Activated gamma-delta T cell (primary cell): ENCODE data around the gene GAS7.
"Not testable (repeated sequence)": the region's sequence is repeated elsewhere in the genome, so short reads cannot be mapped to it uniquely, and the experiment has no call there.

ENCODE experiments used
- DNase-seq: peaks from one replicate; lab custom pipeline; 2025; lab: John Stamatoyannopoulos, UW

Gene GAS7

DNA sequence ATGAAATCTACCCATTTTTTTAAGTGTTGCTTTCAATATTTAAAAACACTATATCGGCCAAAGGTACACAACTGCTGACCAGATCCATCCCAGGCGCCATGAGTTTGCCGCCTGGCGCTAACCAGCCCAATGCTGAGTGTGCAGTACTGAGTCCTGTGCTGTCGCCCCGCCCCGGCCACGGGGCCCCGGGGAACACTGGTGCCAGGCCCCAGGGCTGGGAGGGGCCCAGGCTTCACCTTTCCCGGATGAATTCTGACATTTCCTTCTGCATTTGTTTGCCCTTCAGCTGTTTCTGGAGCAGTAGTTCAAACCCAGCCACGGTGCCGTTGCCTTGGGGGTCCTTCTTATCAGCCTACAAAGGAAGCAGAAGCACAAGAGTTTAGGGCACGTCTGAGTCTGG is 255.5 kb downstream of the GAS7 start:
- no peak for DNase-seq

DNA sequence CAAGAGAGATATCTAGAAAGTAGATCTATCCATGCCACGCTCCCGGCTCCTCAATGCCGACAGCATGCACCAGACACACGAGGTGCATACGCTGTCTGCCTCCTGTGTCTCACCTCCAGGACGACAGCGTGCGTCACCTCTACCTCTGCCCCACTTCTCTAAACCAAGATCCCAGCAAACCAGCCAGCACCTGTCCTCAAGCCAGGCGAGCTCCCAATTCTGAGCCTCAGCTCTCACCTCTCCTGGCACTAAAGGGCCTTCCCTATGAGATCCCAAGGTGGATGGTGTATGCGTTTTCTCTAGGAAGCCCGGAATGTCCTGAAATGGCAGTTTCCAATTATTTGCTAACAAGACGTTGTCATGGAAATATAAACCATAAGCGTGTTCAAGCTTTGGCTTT is 257.1 kb downstream of the GAS7 start:
- no peak for DNase-seq

DNA sequence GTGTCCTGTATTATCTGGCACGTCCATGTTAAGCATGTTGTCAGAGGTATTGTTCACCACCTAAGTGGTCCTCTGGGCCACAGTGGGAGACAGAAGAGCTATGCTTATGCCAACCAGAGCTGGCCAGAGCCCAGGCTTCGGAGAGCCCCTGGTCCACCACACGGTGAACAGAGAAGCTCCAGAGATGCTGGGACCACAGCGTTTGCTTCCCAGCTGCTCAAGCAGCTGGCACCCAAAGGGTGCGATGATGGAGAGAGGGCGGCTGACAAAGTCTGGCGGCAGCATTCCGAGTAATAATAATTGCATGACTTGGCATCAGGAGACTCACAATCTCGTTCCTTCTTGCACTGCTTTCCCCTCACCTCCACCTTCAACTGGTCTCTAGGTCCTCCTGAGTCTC is 257.6 kb downstream of the GAS7 start:
- no peak for DNase-seq

DNA sequence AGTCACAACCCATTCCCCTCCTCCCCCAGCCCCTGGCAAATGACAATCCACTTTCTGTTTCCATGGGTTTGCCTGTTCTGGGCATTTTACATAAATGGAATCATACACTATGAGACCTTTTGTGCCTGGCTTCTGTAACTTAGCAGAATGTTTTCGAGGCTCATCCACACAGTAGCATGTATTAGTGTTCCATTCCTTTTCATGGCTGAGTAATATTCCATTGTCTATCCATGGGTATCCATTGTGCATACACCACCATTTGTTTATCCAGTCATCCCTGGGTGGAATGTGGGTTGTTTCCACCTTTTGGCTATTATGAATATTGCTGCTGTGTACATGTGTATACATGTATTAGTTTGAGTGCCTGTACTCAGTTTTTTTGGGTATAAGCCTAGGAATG is 259.6 kb downstream of the GAS7 start:
- no peak for DNase-seq

DNA sequence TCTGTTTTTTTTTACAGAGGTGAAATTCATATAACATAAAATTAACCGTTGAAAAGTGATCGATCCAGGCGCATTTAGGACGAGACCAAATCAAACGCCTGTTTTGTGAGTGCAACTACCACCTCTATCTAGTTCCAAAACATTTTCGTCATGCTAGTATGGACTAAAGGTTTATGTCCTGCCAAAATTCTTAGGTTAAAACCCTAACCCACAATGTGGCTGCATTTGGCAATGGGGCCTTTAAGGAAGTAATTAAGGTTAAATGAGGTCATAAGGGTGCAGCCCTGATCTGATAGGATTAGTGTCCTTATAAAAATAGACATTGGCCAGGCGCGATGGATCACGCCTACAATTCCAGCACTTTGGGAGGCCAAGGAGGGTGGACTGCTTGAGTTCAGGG is 260.5 kb downstream of the GAS7 start:
- no peak for DNase-seq

DNA sequence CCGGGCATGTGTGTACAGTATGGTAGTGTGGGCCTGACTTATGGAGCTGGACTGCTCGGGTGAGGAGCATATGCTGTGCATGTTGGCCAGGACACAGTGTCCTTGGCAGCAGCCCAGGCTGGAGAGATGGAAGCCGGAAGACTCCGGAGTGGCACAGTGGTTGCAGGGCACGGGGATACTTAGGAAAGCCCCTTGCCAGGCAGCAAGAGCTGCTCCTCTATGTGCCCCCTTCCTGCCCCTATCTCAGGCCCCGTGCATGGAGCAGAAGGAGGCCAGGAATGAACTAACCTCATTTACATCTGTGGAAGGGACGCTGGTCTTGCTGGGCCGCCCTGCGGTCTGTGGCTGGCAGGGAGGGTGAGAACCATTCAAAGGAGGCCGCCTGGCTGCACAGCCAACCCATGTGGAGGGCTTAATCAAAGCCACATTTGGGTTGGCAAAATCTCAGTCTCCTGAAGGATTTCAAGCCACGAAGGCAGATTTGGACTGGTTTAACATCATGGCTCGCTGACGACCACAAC is 261.1 kb downstream of the GAS7 start:
- DNase-seq, result no peak

DNA sequence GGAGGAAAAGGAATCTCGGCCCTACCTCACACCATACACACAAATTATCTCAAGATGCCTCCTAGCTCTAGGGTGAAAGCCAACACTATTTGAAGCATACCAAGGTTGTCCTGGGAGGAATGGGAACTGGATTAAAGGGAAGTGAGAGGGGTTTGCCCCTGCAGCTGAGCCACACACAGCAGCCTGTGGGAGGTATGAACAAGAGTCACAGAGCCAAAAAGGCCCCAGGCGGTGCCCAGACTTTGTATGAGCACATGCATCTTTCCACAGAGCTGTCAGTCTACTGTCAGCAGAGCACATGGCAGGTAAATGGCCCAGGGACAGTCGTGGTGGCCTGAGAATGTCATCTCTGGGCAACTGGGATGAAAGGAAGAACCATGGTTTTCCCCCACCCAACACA is 262.3 kb downstream of the GAS7 start:
- no peak for DNase-seq

DNA sequence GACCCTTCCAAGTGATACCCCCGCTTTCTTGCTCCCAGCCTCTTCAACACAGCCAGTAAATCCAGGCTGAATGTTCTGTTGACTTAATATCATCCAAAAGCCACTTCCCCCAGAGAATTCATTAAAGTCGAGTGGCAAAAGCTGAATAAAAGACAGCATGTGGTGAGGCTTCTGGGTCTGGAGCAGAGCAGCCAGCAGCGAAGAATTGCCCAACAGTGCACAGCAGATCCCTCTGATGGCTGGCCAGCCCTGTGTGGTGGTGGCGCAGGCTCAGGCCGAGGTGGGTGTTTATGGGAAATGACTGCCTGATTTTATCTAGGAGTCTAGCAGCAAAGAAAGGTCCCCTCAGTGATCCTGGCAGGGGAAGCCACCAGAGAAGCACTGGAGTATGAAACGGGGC is 263.0 kb downstream of the GAS7 start:
- no peak for DNase-seq

DNA sequence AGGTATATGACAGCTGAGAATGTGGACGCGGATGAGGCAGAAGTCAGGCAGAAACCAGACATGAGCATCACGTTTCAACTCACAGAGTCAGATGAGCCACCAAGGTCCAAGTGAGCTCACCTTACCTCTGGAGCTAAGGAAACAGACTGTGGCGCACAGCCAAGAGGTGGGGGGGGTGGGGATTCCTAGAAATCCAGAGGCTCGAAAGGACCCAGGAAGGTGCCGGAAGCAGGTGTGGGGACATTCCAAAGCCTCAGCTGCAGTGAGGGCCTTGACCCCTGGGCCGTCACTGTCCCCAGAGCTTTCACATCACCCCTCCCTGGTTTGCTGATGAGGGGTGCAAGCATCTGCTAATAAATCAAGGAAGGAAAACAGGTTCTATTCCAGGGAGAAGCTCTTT is 264.1 kb downstream of the GAS7 start:
- no peak for DNase-seq

DNA sequence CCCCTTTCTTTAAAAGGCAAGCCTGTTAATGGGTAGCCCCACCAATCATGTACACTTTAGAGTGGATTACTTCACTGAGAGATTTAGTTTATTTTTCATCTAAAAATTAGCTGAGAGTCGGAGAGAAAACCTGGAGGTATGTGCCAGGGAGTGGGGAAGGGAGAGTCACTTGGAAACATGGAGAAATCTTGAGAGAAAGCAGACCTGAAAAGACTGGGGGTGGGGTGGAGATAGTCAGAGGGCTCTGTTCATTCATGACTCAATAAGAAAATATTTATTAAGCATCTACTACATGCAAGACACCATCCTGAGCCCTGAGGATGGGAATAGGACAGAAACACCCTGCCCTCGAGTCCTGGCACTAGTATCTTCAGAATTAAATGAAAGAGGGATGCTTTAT is 265.9 kb downstream of the GAS7 start:
- no peak for DNase-seq

DNA sequence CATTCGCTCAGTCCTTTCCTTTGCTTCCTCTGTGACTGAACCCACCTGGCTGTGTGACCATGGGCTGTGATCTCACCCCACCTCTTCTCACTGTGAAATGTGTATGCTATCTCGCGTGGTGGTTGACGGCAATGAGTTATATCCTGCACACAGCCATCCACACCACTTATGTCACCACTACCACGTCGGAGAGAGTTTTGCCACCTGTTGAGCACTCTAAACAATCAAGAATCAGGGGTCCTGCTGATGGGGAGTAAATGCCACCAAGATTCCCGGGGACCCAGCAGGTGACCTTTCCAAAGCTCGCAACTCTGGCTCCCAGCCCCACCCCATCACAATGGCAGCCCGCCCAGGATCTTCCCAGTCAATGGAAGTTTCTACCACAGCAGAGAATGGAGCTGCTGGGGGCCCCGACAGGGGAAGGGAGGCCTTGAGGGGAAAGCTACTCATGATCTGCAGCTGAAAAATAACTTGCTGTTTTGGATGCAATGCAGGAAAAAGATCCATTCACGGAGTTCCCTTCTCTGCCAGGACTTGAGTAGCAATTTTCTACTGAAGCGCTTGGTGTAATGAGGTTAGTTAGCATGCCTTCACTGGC is 267.2 kb downstream of the GAS7 start:
- no peak for DNase-seq

DNA sequence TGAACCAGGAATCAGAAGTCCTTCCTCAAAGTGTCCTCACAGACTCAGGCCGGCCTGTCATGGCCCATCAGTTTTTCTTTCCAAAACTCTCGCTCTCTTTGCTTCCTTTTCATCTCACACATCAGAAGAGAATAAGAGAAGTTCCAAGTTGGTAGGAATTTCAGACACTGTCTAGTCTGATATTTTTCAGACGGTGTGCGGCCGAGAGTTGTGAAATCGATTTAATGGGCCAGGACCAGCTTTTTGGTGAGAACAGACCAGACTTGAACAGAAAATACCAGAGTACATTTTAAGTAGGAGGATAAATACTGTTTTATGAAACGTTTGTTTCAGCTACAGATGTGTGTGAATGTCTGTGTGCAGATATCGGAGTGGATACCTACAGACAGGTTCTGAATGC is 268.5 kb downstream of the GAS7 start:
- no peak for DNase-seq

DNA sequence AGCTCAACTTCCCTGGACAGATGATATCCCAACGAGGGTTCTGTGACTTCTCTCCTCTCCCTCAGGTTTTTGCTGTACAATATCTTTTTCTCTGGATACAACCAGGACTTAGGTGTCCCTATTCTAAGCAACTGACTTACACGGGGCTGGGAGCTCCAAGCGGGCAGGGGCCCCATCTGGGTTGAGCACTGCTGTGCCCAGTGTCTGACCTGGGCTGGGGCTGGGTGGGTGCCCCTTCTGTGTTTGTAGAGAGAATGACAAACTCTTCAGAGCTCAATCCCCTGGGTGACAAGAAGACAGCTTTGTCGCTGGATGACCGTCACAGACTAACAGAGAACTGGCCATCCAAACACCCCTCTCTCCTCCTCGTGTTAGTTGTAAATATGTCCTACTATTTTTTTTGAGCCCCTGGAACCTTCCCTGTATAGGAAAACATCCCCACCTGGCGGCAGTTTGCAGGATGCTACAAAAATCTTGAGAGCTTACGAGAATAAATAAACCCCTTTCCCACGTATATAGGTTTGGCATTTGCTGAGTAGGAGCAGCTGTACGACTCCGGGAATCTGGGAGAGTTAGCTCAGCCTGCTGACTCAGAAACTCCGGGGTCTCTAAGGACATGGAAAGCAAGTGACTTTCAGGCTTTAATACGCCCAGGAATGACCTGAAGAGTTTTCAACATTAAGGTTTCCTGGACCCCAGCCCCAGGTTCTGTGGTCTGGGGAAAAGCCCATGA is 269.6 kb downstream of the GAS7 start:
- no peak for DNase-seq

DNA sequence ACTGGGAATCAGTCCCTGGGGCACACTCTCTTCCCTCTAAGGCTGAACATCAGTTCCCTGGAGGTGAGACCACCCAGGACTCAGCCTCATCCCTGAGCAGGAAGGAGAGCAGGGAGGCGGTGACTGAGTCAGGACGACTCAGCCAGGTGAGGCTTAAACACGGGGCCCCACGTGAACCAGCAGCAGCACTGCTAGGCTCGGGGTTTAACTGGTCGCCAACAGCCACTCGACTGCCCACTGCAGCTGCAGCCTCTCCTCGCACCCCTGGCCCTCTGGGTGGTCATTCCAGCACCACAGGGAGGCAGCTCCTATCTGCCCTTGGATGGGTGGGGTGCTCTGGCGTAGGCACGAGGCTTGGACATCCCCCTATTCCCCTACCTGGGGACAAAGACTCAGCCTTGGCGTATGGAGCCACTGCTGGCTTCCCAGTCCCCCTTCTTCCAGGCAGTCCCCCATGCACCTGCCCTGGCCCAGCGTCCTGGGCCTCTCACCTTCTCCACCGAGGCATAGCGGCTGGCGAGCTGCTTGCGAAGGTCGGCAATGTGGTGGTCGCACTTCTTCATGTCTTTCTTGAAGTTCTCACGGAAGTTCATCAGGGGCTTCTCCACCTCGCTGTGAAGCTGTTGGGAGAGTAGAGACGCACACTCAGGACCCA is 272.1 kb downstream of the GAS7 start:
- no peak for DNase-seq

DNA sequence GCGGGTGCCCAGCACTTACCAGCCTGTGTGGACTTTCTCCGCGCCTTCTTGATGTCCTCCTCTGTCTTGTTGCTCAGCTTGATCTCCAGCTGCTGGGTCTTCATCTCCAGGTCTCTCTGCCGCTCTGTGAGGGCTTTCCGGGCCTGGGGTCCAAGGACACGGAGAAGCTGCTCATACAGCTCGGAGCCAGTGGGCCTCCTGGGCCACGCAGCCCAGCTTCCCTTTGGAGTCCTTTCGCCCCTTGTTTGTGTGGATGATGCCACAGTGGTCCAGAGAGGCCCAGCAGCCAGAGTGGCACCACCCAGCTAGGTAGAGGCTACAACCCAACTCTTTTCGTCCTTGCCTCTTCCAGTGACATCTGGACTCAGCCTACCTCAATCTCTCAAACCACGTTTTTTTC is 272.9 kb downstream of the GAS7 start:
- no peak for DNase-seq

DNA sequence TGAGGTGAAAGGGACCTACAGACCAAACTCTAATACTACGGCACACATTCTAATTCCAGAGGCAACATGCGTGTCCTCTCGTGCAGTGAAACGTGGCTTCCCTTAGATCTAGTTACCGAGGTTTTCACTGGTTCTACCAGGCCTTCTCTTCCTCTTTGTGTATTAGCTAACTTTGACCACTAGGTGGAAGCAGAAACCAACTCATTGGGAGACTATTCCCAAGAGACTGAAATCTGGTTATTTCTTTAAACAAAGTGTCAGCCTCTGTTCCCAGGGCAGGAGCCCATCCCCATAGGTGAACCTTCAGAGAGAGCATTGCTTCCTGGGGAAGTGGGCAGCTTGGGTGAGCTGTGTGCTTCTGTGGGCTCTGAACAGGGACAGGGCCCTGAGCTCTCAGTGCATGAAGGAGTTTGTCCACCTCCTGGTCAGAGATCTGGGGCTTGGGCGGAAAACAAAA is 273.6 kb downstream of the GAS7 start:
- no peak for DNase-seq

DNA sequence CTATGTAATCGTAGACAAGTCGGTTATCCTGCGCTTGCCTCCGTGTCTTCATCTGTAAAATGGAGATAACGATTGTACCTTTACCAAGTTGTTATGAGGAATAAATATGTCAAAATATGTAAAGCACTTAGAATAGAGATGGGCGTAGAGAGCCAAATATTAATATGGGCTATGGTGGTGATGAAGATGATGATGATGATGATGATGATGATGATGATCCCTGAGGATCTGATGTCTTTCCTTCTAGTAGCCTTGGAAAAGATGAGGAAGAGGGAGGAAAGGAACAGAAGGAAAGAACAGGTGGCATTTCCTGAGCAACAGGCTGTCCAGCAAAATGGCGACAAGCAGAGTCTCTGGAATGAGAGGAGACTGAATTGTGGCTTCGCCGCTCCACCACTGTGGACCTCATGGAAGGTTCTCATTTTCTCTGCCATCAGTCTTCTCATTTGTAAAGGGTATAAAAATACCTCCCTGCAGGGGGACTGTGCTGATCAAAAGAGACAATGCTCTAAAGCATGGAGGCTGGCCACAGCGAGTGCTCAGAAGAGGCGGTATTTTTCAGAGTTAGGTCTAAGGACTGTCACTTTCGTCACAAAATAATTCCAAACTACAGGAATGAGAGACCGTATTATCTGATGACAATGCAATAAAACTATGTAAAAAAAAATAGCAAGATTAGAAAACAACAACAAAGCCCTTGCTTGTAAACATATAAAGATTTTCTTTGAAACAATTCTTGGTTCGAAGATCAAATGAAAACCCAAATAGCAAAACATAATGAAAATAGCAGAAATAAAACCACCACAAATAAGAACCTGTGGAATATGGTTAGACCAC is 276.2 kb downstream of the GAS7 start:
- DNase-seq, result no peak

DNA sequence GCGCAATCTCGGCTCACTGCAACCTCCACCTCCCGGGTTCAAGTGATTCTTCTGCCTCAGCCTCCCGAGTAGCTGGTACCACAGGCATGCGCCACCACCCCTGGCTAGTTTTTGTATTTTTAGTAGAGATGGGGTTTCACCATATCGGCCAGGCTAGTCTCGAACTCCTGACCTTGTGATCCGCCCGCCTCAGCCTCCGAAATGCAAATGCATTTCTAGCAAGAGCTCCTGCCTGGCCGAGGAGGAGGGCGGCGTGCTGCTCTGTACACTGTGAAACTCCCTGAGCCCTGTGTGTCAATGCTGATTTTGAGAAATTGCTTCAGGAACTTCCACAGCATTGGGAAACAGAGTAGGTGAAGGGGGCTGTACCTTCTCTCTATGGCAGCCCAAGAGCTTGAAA is 277.2 kb downstream of the GAS7 start:
- DNase-seq, result not testable (repeated sequence)

DNA sequence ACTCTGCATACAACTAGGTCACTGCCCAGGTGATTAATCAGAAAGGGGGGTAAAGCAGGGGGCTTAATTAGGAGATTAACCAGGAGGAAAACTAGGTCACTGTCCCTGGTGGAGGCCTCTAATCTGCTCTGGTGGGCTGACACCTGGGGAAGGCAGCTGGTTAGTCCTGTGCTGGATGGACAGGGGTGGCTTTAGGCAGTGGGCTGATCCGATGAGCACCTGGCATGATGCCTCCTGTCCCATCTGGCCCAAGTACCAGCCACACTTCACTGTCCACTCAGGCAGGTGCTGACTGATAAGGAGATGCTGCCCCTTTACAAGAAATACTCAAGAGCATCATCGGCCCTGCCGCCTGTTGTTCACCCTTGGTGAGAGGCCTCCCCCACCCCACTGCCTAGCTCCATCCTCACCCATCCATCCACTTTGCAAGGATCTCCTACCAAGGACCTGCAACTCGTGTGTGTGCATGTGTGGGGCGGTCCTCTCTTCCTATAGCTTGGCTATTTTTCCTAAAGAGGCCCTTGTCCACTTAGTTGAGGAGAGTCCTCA is 279.5 kb downstream of the GAS7 start:
- no peak for DNase-seq

DNA sequence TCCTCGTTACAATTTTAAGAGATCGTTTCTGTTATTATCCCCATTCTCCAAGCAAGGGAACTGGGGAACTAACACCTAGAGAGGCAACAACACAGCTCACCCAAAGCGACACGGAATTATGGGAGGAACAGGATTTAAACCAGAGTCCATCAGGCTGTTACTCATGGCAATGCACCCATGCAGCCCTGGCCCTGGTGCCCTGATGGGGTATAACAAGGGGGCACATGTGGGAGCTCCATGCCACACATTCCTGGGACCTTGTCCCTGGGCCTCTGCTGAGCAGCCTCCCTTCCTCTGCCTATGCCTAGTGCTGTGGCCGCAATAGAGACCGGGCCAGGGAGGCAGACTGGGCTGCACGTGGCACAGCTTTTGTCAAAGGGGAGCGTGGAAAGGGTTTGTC is 280.1 kb downstream of the GAS7 start:
- DNase-seq, result no peak

DNA sequence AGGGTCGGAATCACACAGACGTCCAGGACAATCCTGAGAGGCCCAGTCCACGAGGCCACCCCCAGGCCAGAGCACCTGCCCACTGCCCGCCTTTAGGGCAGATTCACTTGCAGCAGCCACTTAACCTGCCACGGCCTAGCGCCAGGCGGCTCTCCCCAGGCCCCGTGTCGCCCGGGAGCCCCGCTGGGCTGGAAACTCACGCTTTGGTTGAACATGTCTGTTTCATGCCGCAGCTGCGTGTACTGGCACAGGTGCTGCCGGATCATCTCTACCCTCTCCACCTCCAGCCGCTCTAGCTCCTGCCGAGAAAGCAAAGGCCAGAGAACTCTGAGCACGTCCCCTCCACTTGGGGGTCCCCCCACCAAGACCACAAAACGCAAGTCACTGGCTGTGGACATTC is 280.6 kb downstream of the GAS7 start:
- no peak for DNase-seq

DNA sequence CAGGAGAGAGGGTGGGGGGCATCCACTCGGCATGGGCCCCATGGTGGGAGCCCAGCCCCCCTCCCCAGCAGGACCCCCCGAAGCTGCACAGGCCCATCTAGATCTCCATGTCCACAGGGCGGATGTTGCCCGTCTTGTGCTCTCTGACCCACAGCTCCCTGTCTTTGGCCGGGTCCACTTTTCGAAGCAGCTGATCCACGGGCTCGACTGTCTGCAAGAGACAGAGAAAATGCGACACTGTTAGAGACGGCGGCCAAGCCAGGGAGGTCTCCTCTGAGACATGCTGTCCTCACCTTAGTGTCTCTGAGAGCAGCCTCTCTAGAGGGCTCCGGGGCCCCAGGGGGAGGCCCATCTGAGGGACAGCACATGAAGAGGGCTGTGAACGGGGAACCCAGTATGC is 281.3 kb downstream of the GAS7 start:
- DNase-seq, result no peak
